IMR-90 (cell line): Measurements from ENCODE around the gene SERPINH1. TPM values are rescaled to one million over a fixed set of nuclear protein-coding genes. Genes with fewer than 3 reads are reported as not detected.

Source experiments
- ATAC-seq: fragments of 200-7000 bp; cut with Tn5 transposase; 2 replicates; pipeline ENCODE4 v1.9.1; 2020; ENCODE audit warnings: low read depth, mild to moderate bottlenecking, moderate library complexity
- BruUV-seq: library from RNA; stranded (reverse); fragments of 400-500 nt; replicated peaks from 2 replicates; lab custom pipeline; 2021; lab: Mats Ljungman, UMichigan
- CTCF ChIA-PET: fragments of 300-600 bp; formaldehyde crosslinking; extraction: SDS; loops from one replicate; lab custom pipeline; 2021; ENCODE audit warnings: antibody characterized with exemption; lab: Yijun Ruan, JAX
- POLR2A ChIA-PET: fragments of 300-600 bp; sonication (Branson Sonifier 250); formaldehyde crosslinking; loops from one replicate; lab custom pipeline; 2022; ENCODE audit warnings: antibody characterized with exemption; ENCODE audit not compliant: unreplicated experiment; lab: Charles Lee
- DNase-seq: peaks from one replicate; pipeline ENCODE4 v3.0.0; 2013
- H2AFZ ChIP-seq: replicated peaks from 2 replicates; pipeline ENCODE3; 2013; ENCODE audit warnings: low read length, mild to moderate bottlenecking; ENCODE audit not compliant: poor library complexity
- H2AK5ac ChIP-seq: 2 replicates; pipeline ENCODE4 v1.6.1; 2013; ENCODE audit warnings: low read depth, low read length, inconsistent platforms
- H2AK9ac ChIP-seq: replicated peaks from 2 replicates; pipeline ENCODE3; 2013; ENCODE audit warnings: mild to moderate bottlenecking, low read depth, low read length, moderate library complexity; ENCODE audit not compliant: poor library complexity
- H2BK120ac ChIP-seq: 2 replicates; pipeline ENCODE4 v1.6.1; 2013; ENCODE audit warnings: low read depth, low read length, inconsistent platforms
- H2BK15ac ChIP-seq: 3 replicates; pipeline ENCODE4 v1.6.1; 2013; ENCODE audit warnings: low read depth, low read length, inconsistent platforms
- H2BK20ac ChIP-seq: 2 replicates; pipeline ENCODE4 v1.6.1; 2013; ENCODE audit warnings: low read depth, mild to moderate bottlenecking, inconsistent platforms, low read length, moderate library complexity
- H2BK5ac ChIP-seq: 2 replicates; pipeline ENCODE4 v1.6.1; 2013; ENCODE audit warnings: mild to moderate bottlenecking, low read depth, low read length, inconsistent platforms; ENCODE audit not compliant: poor library complexity, severe bottlenecking
- H3K14ac ChIP-seq: replicated peaks from 2 replicates; pipeline ENCODE4 v1.6.1; 2013; ENCODE audit warnings: low read depth, low read length, inconsistent platforms
- H3K18ac ChIP-seq: 2 replicates; pipeline ENCODE4 v1.6.1; 2013; ENCODE audit warnings: low read depth, low read length, control low read depth
- H3K23ac ChIP-seq: 2 replicates; pipeline ENCODE4 v1.6.1; 2013; ENCODE audit warnings: low read depth, low read length, inconsistent platforms
- H3K27ac ChIP-seq: 2 replicates; pipeline ENCODE4 v1.5.1; 2013; ENCODE audit warnings: mild to moderate bottlenecking, control low read depth, low read length; ENCODE audit not compliant: insufficient read depth
- H3K27me3 ChIP-seq: 2 replicates; pipeline ENCODE4 v1.6.1; 2013; ENCODE audit warnings: low read length; ENCODE audit not compliant: control insufficient read depth, insufficient read depth
- H3K36me3 ChIP-seq: 2 replicates; pipeline ENCODE4 v1.6.1; 2013; ENCODE audit warnings: low read length, mixed read lengths; ENCODE audit not compliant: control insufficient read depth, insufficient read depth
- H3K4ac ChIP-seq: 2 replicates; pipeline ENCODE4 v1.6.1; 2013; ENCODE audit warnings: low read depth, low read length, inconsistent platforms
- H3K4me1 ChIP-seq: 2 replicates; pipeline ENCODE4 v1.6.1; 2013; ENCODE audit warnings: low read length, mixed read lengths; ENCODE audit not compliant: control insufficient read depth, insufficient read depth
- H3K4me2 ChIP-seq: 2 replicates; pipeline ENCODE4 v1.6.1; 2013; ENCODE audit warnings: low read depth, mild to moderate bottlenecking, control low read depth, low read length, moderate library complexity
- H3K4me3 ChIP-seq: 2 replicates; pipeline ENCODE4 v1.5.1; 2013; ENCODE audit warnings: low read depth, mild to moderate bottlenecking, control low read depth, low read length, moderate library complexity; ENCODE audit not compliant: insufficient read depth
- H3K56ac ChIP-seq: 2 replicates; pipeline ENCODE4 v1.6.1; 2013; ENCODE audit warnings: low read length, inconsistent platforms; ENCODE audit not compliant: insufficient read depth; ENCODE audit errors: extremely low read depth
- H3K79me1 ChIP-seq, 2 experiments: 2 replicates each; pipeline ENCODE4 v1.6.1; 2013; ENCODE audit warnings: low read length in 2 of 2, inconsistent platforms in 1 of 2, low read depth in 1 of 2
- H3K9ac ChIP-seq: 2 replicates; pipeline ENCODE4 v1.6.1; 2013; ENCODE audit warnings: low read depth, low read length, control low read depth
- H3K9me1 ChIP-seq: 2 replicates; pipeline ENCODE4 v1.6.1; 2013; ENCODE audit warnings: low read length, inconsistent platforms; ENCODE audit not compliant: insufficient read depth
- H3K9me3 ChIP-seq: 2 replicates; pipeline ENCODE4 v1.6.1; 2013; ENCODE audit warnings: low read length; ENCODE audit not compliant: control insufficient read depth, insufficient read depth
- H4K20me1 ChIP-seq: 2 replicates; pipeline ENCODE4 v1.6.1; 2013; ENCODE audit warnings: low read length, inconsistent platforms; ENCODE audit not compliant: insufficient read depth
- H4K5ac ChIP-seq: 2 replicates; pipeline ENCODE4 v1.6.1; 2013; ENCODE audit warnings: mild to moderate bottlenecking, low read depth, low read length, control low read depth
- H4K8ac ChIP-seq, 2 experiments: 2 replicates each; pipeline ENCODE4 v1.6.1; 2013; ENCODE audit warnings: low read depth in 2 of 2, low read length in 2 of 2, control low read depth in 1 of 2, inconsistent platforms in 1 of 2
- H4K91ac ChIP-seq: 2 replicates; pipeline ENCODE4 v1.6.1; 2013; ENCODE audit warnings: low read depth, low read length, inconsistent platforms; ENCODE audit not compliant: insufficient read depth
- BHLHE40 ChIP-seq: fragments of 150-350 bp; IDR thresholded peaks from 2 replicates; pipeline ENCODE4 v1.6.1; 2016; ENCODE audit warnings: mild to moderate bottlenecking, low read depth, low read length
- CEBPB ChIP-seq: IDR thresholded peaks from 2 replicates; pipeline ENCODE4 v1.6.1; 2012; ENCODE audit warnings: low read depth, low read length, improper control_type of control experiment
- CHD1 ChIP-seq: IDR thresholded peaks from 2 replicates; pipeline ENCODE4 v1.6.1; 2012; ENCODE audit warnings: low read depth, low read length, improper control_type of control experiment
- CTCF ChIP-seq: conservative IDR thresholded peaks from 2 replicates; pipeline ENCODE4 v1.5.1; 2012; ENCODE audit warnings: mild to moderate bottlenecking, low read depth, low read length, improper control_type of control experiment
- FOS ChIP-seq: fragments of 150-350 bp; IDR thresholded peaks from 2 replicates; pipeline ENCODE4 v1.6.1; 2016; ENCODE audit warnings: low read depth, low read length
- MAFK ChIP-seq: IDR thresholded peaks from 2 replicates; pipeline ENCODE4 v1.6.1; 2012; ENCODE audit warnings: low read depth, low read length, improper control_type of control experiment
- MAZ ChIP-seq: IDR thresholded peaks from 2 replicates; pipeline ENCODE4 v1.6.1; 2012; ENCODE audit warnings: low read depth, mild to moderate bottlenecking, low read length, improper control_type of control experiment, moderate library complexity, borderline replicate concordance
- MXI1 ChIP-seq: IDR thresholded peaks from 2 replicates; pipeline ENCODE4 v1.6.1; 2012; ENCODE audit warnings: low read depth, mild to moderate bottlenecking, low read length, moderate library complexity, borderline replicate concordance
- NFE2L2 ChIP-seq: fragments of 150-350 bp; IDR thresholded peaks from 2 replicates; pipeline ENCODE4 v1.6.1; 2016; ENCODE audit warnings: low read depth, mild to moderate bottlenecking, low read length
- POLR2A ChIP-seq: IDR thresholded peaks from 2 replicates; pipeline ENCODE4 v1.6.1; 2012; ENCODE audit warnings: mild to moderate bottlenecking, low read depth, low read length
- RAD21 ChIP-seq: IDR thresholded peaks from 2 replicates; pipeline ENCODE4 v1.6.1; 2012; ENCODE audit warnings: low read length, improper control_type of control experiment
- RCOR1 ChIP-seq: IDR thresholded peaks from 2 replicates; pipeline ENCODE4 v1.6.1; 2012; ENCODE audit warnings: mild to moderate bottlenecking, low read length, improper control_type of control experiment; ENCODE audit not compliant: insufficient replicate concordance
- RFX5 ChIP-seq: IDR thresholded peaks from 2 replicates; pipeline ENCODE4 v1.8.0; 2012; ENCODE audit warnings: low read depth, mild to moderate bottlenecking, low read length, moderate library complexity
- USF2 ChIP-seq: fragments of 150-350 bp; IDR thresholded peaks from 2 replicates; pipeline ENCODE4 v1.6.1; 2017; ENCODE audit warnings: mild to moderate bottlenecking, antibody characterized with exemption, low read length, low read depth
- WGBS, 2 experiments: methylation state at CpG; one replicate each; pipeline versions ENCODE4 v1.1.5 to v1.1.7; 2013; ENCODE audit warnings: missing lambda C conversion rate in 2 of 2; ENCODE audit not compliant: insufficient read length in 1 of 2; ENCODE audit errors: extremely low coverage in 2 of 2; 5-methylcytosine and 5-hydroxymethylcytosine counted together
- dilution Hi-C: fragments of 300-500 bp; cut with HindIII; formaldehyde crosslinking; loops from one replicate; pipeline ENCODE4 v1.14.3; 2018; ENCODE audit warnings: low sequenced_read_pairs; ENCODE audit not compliant: unreplicated experiment
- in situ Hi-C: fragments of 300-500 bp; cut with MboI; formaldehyde crosslinking; loops from 3 replicates; pipeline ENCODE4 v1.14.3; 2019; ENCODE audit warnings: low sequenced_read_pairs, inconsistent platforms, mixed read lengths
- intact Hi-C: fragments of 100-400 bp; cut with micrococcal nuclease; formaldehyde crosslinking; loops from 2 replicates; pipeline ENCODE4 v1.10.0; 2022
- polyA plus RNA-seq, 3 experiments: library from polyadenylated mRNA; depleted of rRNA; stranded (reverse); fragments of >200 nt; gene quantifications; 2 replicates each; pipeline ENCODE4 v1.2.3, GENCODE V29; 2012; ENCODE audit warnings: low replicate concordance in 1 of 3
- total RNA-seq: library from RNA; depleted of rRNA; stranded (reverse); fragments of >200 nt; gene quantifications from 2 replicates; pipeline ENCODE4 v1.2.3, GENCODE V29; 2012

SERPINH1 gene
- total and polyA plus RNA-seq, 2 of the 4 experiments (the other 2 are of a cell fraction): 841 to 1,857 TPM

- DNase-seq (peak; percentile 100), ATAC-seq (peak; percentile 84)
- Histone ChIP-seq H2AK9ac (peak overlapping the region; percentile 98), H2BK20ac (peak overlapping the region; percentile 95), H4K20me1 (no peaks in the 10 kb centered on the region), H2AFZ (peak overlapping the region; percentile 87), H3K4ac (peak overlapping the region; percentile 97), H3K23ac (peak overlapping the region; percentile 64), H3K14ac (peak overlapping the region; percentile 80), H2BK15ac (peak overlapping the region; percentile 97), H3K4me3 (peak overlapping the region; percentile 27; the same call in 1 of the 2 replicates), H4K91ac (peak overlapping the region; percentile 98), H3K9me3 (no peaks in the 10 kb centered on the region), H3K27ac (peak overlapping the region; percentile 96), H3K9ac (peak overlapping the region; percentile 81), H3K4me2 (peak overlapping the region; percentile 78), H3K18ac (peak overlapping the region; percentile 82), H2BK120ac (peak overlapping the region; percentile 92), H3K56ac (peak overlapping the region; percentile 93), H3K4me1 (peaks cover 36% of the 10 kb centered on the region), H2AK5ac (peak overlapping the region; percentile 97), H4K8ac (peak overlapping the region; percentile 97 to 98), H3K27me3 (no peaks in the 10 kb centered on the region), H2BK5ac (peak overlapping the region; percentile 91), H3K36me3 (no peaks in the 10 kb centered on the region), H3K9me1 (peaks cover 33% of the 10 kb centered on the region), H4K5ac (peak overlapping the region; percentile 94), H3K79me1 (peaks cover 9 to 46% of the 10 kb centered on the region in 2 experiments)
- dilution Hi-C loops (no loop called here), in situ Hi-C loops (no loop called here), intact Hi-C loops (no loop called here)
- CTCF ChIA-PET: interaction anchor here (0.6 to 1.3 kb wide), 4 partner anchors 8 to 22 kb away, joined by 3 to 5 read pairs (median 4); no protein-coding TSS in a partner anchor
- TF ChIP-seq MXI1: peak; percentile 85
- TF ChIP-seq MAFK: no peak; the same call in 1 of the 2 replicates
- TF ChIP-seq POLR2A: peak; percentile 98
- TF ChIP-seq BHLHE40: peak; percentile 51; the same call in 1 of the 2 replicates
- no peak for TF ChIP-seq CTCF
- TF ChIP-seq RCOR1: peak; percentile 89
- no peak for TF ChIP-seq CHD1
- peak; percentile 34; the same call in 1 of the 2 replicates for TF ChIP-seq USF2
- TF ChIP-seq FOS: peak; percentile 55; the same call in 1 of the 2 replicates
- TF ChIP-seq MAZ: peak; percentile 99; the same call in 1 of the 2 replicates
- peak; percentile 23; the same call in 1 of the 2 replicates for TF ChIP-seq RAD21
- peak; percentile 90 for TF ChIP-seq CEBPB
- TF ChIP-seq NFE2L2: peak; percentile 7; the same call in 1 of the 2 replicates
- peak; percentile 38; the same call in 1 of the 2 replicates for TF ChIP-seq RFX5
- BruUV-seq: no TSS peak
- POLR2A ChIA-PET: interaction anchor here (1.7 to 2.4 kb wide), 2 partner anchors 8 to 11 kb away, joined by 18 to 27 read pairs; no protein-coding TSS in a partner anchor
- 13% methylated on average over 15 of the region's 21 CpGs; no CpG with 5 or more reads in 1 of the 2 experiments for WGBS, 2 experiments
Observed at GRCh38 chr11:75554258-75555022, 7.6 kb upstream of the SERPINH1 start.
